Measurements from ENCODE around the gene ZNF462. TPM values are rescaled to one million over a fixed set of nuclear protein-coding genes. Genes with fewer than 3 reads are reported as not detected.

Gene ZNF462
- total RNA-seq, 1 donor from 2014 or later, result 25.8 TPM

- Mint-ChIP-seq H3K27me3 (ENCODE audit: low read depth) (no peaks in the 10 kb centered on the region), H3K9me3 (ENCODE audit: low read depth) (no peaks in the 10 kb centered on the region), H3K4me1 (ENCODE audit: low read depth) (peaks cover 3% of the 10 kb centered on the region), H3K4me3 (ENCODE audit: unreplicated experiment) (no peak overlapping the region), H3K36me3 (ENCODE audit: low read depth) (no peaks in the 10 kb centered on the region), H3K27ac (ENCODE audit: unreplicated experiment) (no peak overlapping the region)
- no peak for DNase-seq (ENCODE audit: low spot score)
- TF ChIP-seq CTCF (IDR thresholded peaks at IDR 0.05), result no peak
Measured at GRCh38 chr9:107025260-107026035, 162.5 kb downstream of the ZNF462 start.

- DNase-seq (ENCODE audit: low spot score), result no peak
- Mint-ChIP-seq H3K27me3 (ENCODE audit: low read depth) (no peaks in the 10 kb centered on the region), H3K27ac (ENCODE audit: unreplicated experiment) (no peak overlapping the region), H3K36me3 (ENCODE audit: low read depth) (no peaks in the 10 kb centered on the region), H3K4me3 (ENCODE audit: unreplicated experiment) (no peak overlapping the region), H3K4me1 (ENCODE audit: low read depth) (no peaks in the 10 kb centered on the region), H3K9me3 (ENCODE audit: low read depth) (no peaks in the 10 kb centered on the region)
- no peak for TF ChIP-seq CTCF (IDR thresholded peaks at IDR 0.05)
Measured at GRCh38 chr9:107029146-107029545, 166.2 kb downstream of the ZNF462 start.

GRCh38 chr9:107033966-107034365 lies 171.0 kb downstream of the ZNF462 start:
- TF ChIP-seq CTCF (IDR thresholded peaks at IDR 0.05), result no peak
- H3K36me3 Mint-ChIP-seq (ENCODE audit: low read depth), result no peaks in the 10 kb centered on the region
- no peaks in the 10 kb centered on the region for H3K9me3 Mint-ChIP-seq (ENCODE audit: low read depth)
- no peak overlapping the region for H3K4me3 Mint-ChIP-seq (ENCODE audit: unreplicated experiment)
- H3K27me3 Mint-ChIP-seq (ENCODE audit: low read depth), result no peaks in the 10 kb centered on the region
- no peak overlapping the region for H3K27ac Mint-ChIP-seq (ENCODE audit: unreplicated experiment)
- H3K4me1 Mint-ChIP-seq (ENCODE audit: low read depth), result peaks cover 2% of the 10 kb centered on the region
- DNase-seq (ENCODE audit: low spot score), result no peak

- Mint-ChIP-seq H3K27me3 (ENCODE audit: low read depth) (no peaks in the 10 kb centered on the region), H3K36me3 (ENCODE audit: low read depth) (no peaks in the 10 kb centered on the region), H3K27ac (ENCODE audit: unreplicated experiment) (no peak overlapping the region), H3K4me3 (ENCODE audit: unreplicated experiment) (no peak overlapping the region), H3K4me1 (ENCODE audit: low read depth) (peaks cover 10% of the 10 kb centered on the region), H3K9me3 (ENCODE audit: low read depth) (no peaks in the 10 kb centered on the region)
- TF ChIP-seq CTCF (IDR thresholded peaks at IDR 0.05), result no peak
- no peak for DNase-seq (ENCODE audit: low spot score)
Measured at GRCh38 chr9:107034831-107035230, 171.9 kb downstream of the ZNF462 start.

- DNase-seq (ENCODE audit: low spot score), result no peak
- no peak for TF ChIP-seq CTCF (IDR thresholded peaks at IDR 0.05)
Measured at GRCh38 chr9:107036367-107036766, 173.4 kb downstream of the ZNF462 start.

More at GRCh38 chr9:107036367-107036766, 173.4 kb downstream of the ZNF462 start:
- peaks cover 15% of the 10 kb centered on the region for H3K4me1 Mint-ChIP-seq (ENCODE audit: low read depth)
- H3K4me3 Mint-ChIP-seq (ENCODE audit: unreplicated experiment), result no peak overlapping the region
- H3K27me3 Mint-ChIP-seq (ENCODE audit: low read depth), result peaks cover 3% of the 10 kb centered on the region
- H3K36me3 Mint-ChIP-seq (ENCODE audit: low read depth), result no peaks in the 10 kb centered on the region
- no peak overlapping the region for H3K27ac Mint-ChIP-seq (ENCODE audit: unreplicated experiment)
- H3K9me3 Mint-ChIP-seq (ENCODE audit: low read depth), result no peaks in the 10 kb centered on the region

Data from chondrocyte (in vitro differentiated cells).